Stimulated activated CD4-positive, alpha-beta T cell treated with anti-CD3 and anti-CD28 coated beads, Interleukin-15, amount 100 ng/mL, for 1 hour (primary cell): Measurements from ENCODE around the gene AQR.

ENCODE experiments used
- DNase-seq, 2 donors: peaks; one replicate each; pipeline ENCODE4 v3.0.0-alpha.2; 2020; ENCODE audit warnings: low read depth in 1 of 2, low spot score in 1 of 2

AQR gene

GRCh38 chr15:34883042-34883441, 86.5 kb downstream of the AQR start:
- DNase-seq, result no peak

- no peak for DNase-seq
These were observed 90.4 kb downstream of the AQR start for GRCh38 chr15:34879107-34879506.

- DNase-seq, result no peak
These were observed 92.9 kb downstream of the AQR start for GRCh38 chr15:34876640-34877039.

GRCh38 chr15:34869110-34869509, 100.4 kb downstream of the AQR start:
- DNase-seq, result no peak

- DNase-seq, result no peak
These were observed 104.0 kb downstream of the AQR start for GRCh38 chr15:34865531-34865930.

GRCh38 chr15:34861214-34861613, 108.3 kb downstream of the AQR start:
- no peak for DNase-seq

GRCh38 chr15:34855893-34856292, 113.6 kb downstream of the AQR start:
- DNase-seq, result no peak

- no peak for DNase-seq
These were observed 114.1 kb downstream of the AQR start for GRCh38 chr15:34855413-34855812.

GRCh38 chr15:34854232-34854631, 115.3 kb downstream of the AQR start:
- DNase-seq, result no peak

- no peak for DNase-seq
These were observed 116.4 kb downstream of the AQR start for GRCh38 chr15:34853001-34853758.

- DNase-seq, result no peak
These were observed 117.8 kb downstream of the AQR start for GRCh38 chr15:34851751-34852150.

- DNase-seq, result no peak
These were observed 118.5 kb downstream of the AQR start for GRCh38 chr15:34851007-34851406.

- DNase-seq, result no peak
These were observed 119.4 kb downstream of the AQR start for GRCh38 chr15:34850121-34850520.

- no peak for DNase-seq
These were observed 120.1 kb downstream of the AQR start for GRCh38 chr15:34849364-34849959.

GRCh38 chr15:34847598-34847997, 121.9 kb downstream of the AQR start:
- no peak for DNase-seq

- DNase-seq, result no peak
These were observed 128.2 kb downstream of the AQR start for GRCh38 chr15:34841262-34841725.

- no peak for DNase-seq
These were observed 131.3 kb downstream of the AQR start for GRCh38 chr15:34838282-34838681.

- DNase-seq, result no peak
These were observed 132.1 kb downstream of the AQR start for GRCh38 chr15:34837246-34838016.

- no peak for DNase-seq
These were observed 141.2 kb downstream of the AQR start for GRCh38 chr15:34828145-34828911.

- DNase-seq, result no peak
These were observed 147.7 kb downstream of the AQR start for GRCh38 chr15:34821831-34822230.

- no peak for DNase-seq
These were observed 149.4 kb downstream of the AQR start for GRCh38 chr15:34820110-34820509.
